WTC11 (cell line): ENCODE data around the gene SMARCD3. TPM values are rescaled to one million over a fixed set of nuclear protein-coding genes. Genes with fewer than 3 reads are reported as not detected.

ENCODE experiments used
- ATAC-seq: fragments of 200-7000 bp; cut with Tn5 transposase; 2 replicates; pipeline ENCODE4 v1.10.0; 2021; ENCODE audit warnings: mild to moderate bottlenecking, moderate library complexity
- CTCF ChIA-PET: fragments of 300-600 bp; sonication (Branson Sonifier 250); formaldehyde crosslinking; loops from one replicate; lab custom pipeline; 2021; ENCODE audit warnings: antibody characterized with exemption; lab: Charles Lee
- POLR2A ChIA-PET: fragments of 350-600 bp; sonication (Branson Sonifier 250); formaldehyde crosslinking; loops from one replicate; lab custom pipeline; 2021; ENCODE audit warnings: antibody characterized with exemption; lab: Charles Lee
- DNase-seq: peaks from one replicate; pipeline ENCODE4 v3.0.0; 2021; ENCODE audit warnings: low spot score
- H3K27ac Mint-ChIP-seq: 2 replicates; pipeline ENCODE4 v1.8.0; 2021; ENCODE audit warnings: mixed read lengths
- H3K27me3 Mint-ChIP-seq: 2 replicates; pipeline ENCODE4 v1.8.0; 2021; ENCODE audit warnings: low read depth, mild to moderate bottlenecking, moderate library complexity, mixed read lengths
- H3K36me3 Mint-ChIP-seq: 2 replicates; pipeline ENCODE4 v1.8.0; 2021; ENCODE audit warnings: mixed read lengths
- H3K4me1 Mint-ChIP-seq: 2 replicates; pipeline ENCODE4 v1.8.0; 2022; ENCODE audit warnings: mixed read lengths
- H3K4me3 Mint-ChIP-seq: 2 replicates; pipeline ENCODE4 v1.8.0; 2021; ENCODE audit warnings: mild to moderate bottlenecking, moderate library complexity, mixed read lengths
- H3K9me3 Mint-ChIP-seq: 2 replicates; pipeline ENCODE4 v1.8.0; 2021; ENCODE audit warnings: mixed read lengths
- ELF4 ChIP-seq: sonication (generic); formaldehyde crosslinking; IDR thresholded peaks from 2 replicates; pipeline ENCODE4 v1.8.1; 2022; ENCODE audit warnings: low read depth, mild to moderate bottlenecking, moderate library complexity, missing genetic modification reagents
- ETV6 ChIP-seq: sonication (generic); formaldehyde crosslinking; IDR thresholded peaks from 2 replicates; pipeline ENCODE4 v1.8.1; 2022; ENCODE audit warnings: mild to moderate bottlenecking, missing genetic modification reagents
- GRHL2 ChIP-seq: fragments of 250-450 bp; sonication (Bioruptor Pico); IDR thresholded peaks from 2 replicates; pipeline ENCODE4 v1.8.0; 2022; ENCODE audit warnings: mild to moderate bottlenecking, moderate library complexity; ENCODE audit not compliant: insufficient replicate concordance, severe bottlenecking
- NR3C1 ChIP-seq: sonication (generic); formaldehyde crosslinking; conservative IDR thresholded peaks from 2 replicates; pipeline ENCODE4 v1.8.1; 2023; ENCODE audit warnings: low read depth, mild to moderate bottlenecking, missing genetic modification reagents
- TCF7 ChIP-seq: sonication (generic); formaldehyde crosslinking; IDR thresholded peaks from 2 replicates; pipeline ENCODE4 v1.8.0; 2022; ENCODE audit warnings: mild to moderate bottlenecking, low read depth, missing genetic modification reagents, moderate library complexity
- TEAD4 ChIP-seq: sonication (generic); formaldehyde crosslinking; IDR thresholded peaks from 2 replicates; pipeline ENCODE4 v1.8.0; 2022; ENCODE audit warnings: mild to moderate bottlenecking, missing genetic modification reagents
- ZNF219 ChIP-seq: sonication (generic); formaldehyde crosslinking; IDR thresholded peaks from 2 replicates; pipeline ENCODE4 v1.8.0; 2023; ENCODE audit warnings: missing genetic modification reagents, mild to moderate bottlenecking, borderline replicate concordance
- ZNF232 ChIP-seq: sonication (generic); formaldehyde crosslinking; IDR thresholded peaks from 2 replicates; pipeline ENCODE4 v1.8.0; 2022; ENCODE audit warnings: mild to moderate bottlenecking, missing genetic modification reagents
- ZNF317 ChIP-seq: sonication (generic); formaldehyde crosslinking; IDR thresholded peaks from 2 replicates; pipeline ENCODE4 v1.8.1; 2023; ENCODE audit warnings: low read depth, mild to moderate bottlenecking, moderate library complexity, missing genetic modification reagents, borderline replicate concordance
- ZNF396 ChIP-seq: fragments of 250-450 bp; sonication (Bioruptor Pico); IDR thresholded peaks from 2 replicates; pipeline ENCODE4 v1.8.0; 2021; ENCODE audit warnings: mild to moderate bottlenecking, moderate library complexity, borderline replicate concordance
- ZNF671 ChIP-seq: fragments of 250-450 bp; sonication (Bioruptor Pico); IDR thresholded peaks from 2 replicates; pipeline ENCODE4 v1.8.0; 2021; ENCODE audit warnings: mild to moderate bottlenecking
- total RNA-seq: library from RNA; stranded (reverse); gene quantifications from 3 replicates; pipeline ENCODE4 v1.2.3, GENCODE V29; 2021
- TF ChIP-seq, protein P1 (sequence below): sonication (generic); formaldehyde crosslinking; IDR thresholded peaks from 2 replicates; pipeline ENCODE4 v1.8.1; 2023; ENCODE audit warnings: mild to moderate bottlenecking, missing genetic modification reagents
- TF ChIP-seq, protein P2 (sequence below): sonication (generic); formaldehyde crosslinking; IDR thresholded peaks from 2 replicates; pipeline ENCODE4 v1.8.0; 2023; ENCODE audit warnings: missing genetic modification reagents, mild to moderate bottlenecking, borderline replicate concordance
- TF ChIP-seq, protein P3 (sequence below): fragments of 200-600 bp; IDR thresholded peaks from 2 replicates; pipeline ENCODE4 v1.8.0; 2022; ENCODE audit warnings: antibody characterized with exemption
- TF ChIP-seq, protein P4 (sequence below): sonication (generic); formaldehyde crosslinking; IDR thresholded peaks from 2 replicates; pipeline ENCODE4 v1.8.0; 2022; ENCODE audit warnings: missing genetic modification reagents
- TF ChIP-seq, protein P5 (sequence below): sonication (generic); formaldehyde crosslinking; IDR thresholded peaks from 2 replicates; pipeline ENCODE4 v1.8.1; 2022; ENCODE audit warnings: missing genetic modification reagents, borderline replicate concordance
- TF ChIP-seq, protein P6 (sequence below): sonication (generic); formaldehyde crosslinking; IDR thresholded peaks from 2 replicates; pipeline ENCODE4 v1.8.0; 2022; ENCODE audit warnings: mild to moderate bottlenecking, missing genetic modification reagents
- TF ChIP-seq, protein P7 (sequence below): sonication (generic); formaldehyde crosslinking; IDR thresholded peaks from 2 replicates; pipeline ENCODE4 v1.8.1; 2022; ENCODE audit warnings: mild to moderate bottlenecking, moderate library complexity, missing genetic modification reagents

SMARCD3 gene
- total RNA-seq, 1 experiment from 2014 or later, result 5.9 TPM

DNA sequence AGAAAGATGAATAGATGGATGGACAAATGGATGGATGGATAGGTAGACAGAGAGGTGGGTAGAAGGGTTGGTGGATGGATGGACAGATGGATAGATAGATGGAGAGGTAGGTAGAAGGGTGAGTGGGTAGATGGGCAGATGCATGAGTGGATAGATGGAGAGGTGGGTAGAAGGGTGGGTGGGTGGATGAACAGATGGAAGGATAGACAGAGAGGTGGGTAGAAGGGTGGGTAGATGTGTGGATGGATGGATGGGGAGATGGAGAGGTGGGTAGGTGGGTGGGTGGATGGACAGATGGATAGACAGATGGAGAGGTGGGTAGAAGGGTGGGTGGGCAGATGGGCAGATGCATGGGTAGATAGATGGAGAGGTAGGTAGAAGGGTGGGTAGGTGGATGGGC is 50.6 kb downstream of the SMARCD3 start:
- peaks cover 6% of the 10 kb centered on the region for H3K27me3 Mint-ChIP-seq
- CTCF ChIA-PET, result no interaction called here
- no peak overlapping the region for H3K27ac Mint-ChIP-seq
- no peaks in the 10 kb centered on the region for H3K36me3 Mint-ChIP-seq
- H3K4me1 Mint-ChIP-seq, result peaks cover 9% of the 10 kb centered on the region
- no peak overlapping the region for H3K4me3 Mint-ChIP-seq
- TF ChIP-seq, protein P1, sequence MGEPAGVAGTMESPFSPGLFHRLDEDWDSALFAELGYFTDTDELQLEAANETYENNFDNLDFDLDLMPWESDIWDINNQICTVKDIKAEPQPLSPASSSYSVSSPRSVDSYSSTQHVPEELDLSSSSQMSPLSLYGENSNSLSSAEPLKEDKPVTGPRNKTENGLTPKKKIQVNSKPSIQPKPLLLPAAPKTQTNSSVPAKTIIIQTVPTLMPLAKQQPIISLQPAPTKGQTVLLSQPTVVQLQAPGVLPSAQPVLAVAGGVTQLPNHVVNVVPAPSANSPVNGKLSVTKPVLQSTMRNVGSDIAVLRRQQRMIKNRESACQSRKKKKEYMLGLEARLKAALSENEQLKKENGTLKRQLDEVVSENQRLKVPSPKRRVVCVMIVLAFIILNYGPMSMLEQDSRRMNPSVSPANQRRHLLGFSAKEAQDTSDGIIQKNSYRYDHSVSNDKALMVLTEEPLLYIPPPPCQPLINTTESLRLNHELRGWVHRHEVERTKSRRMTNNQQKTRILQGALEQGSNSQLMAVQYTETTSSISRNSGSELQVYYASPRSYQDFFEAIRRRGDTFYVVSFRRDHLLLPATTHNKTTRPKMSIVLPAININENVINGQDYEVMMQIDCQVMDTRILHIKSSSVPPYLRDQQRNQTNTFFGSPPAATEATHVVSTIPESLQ (CRISPR knock-in tag), result no peak
- no peak for TF ChIP-seq TEAD4 (CRISPR knock-in tag)
- TF ChIP-seq, protein P2, sequence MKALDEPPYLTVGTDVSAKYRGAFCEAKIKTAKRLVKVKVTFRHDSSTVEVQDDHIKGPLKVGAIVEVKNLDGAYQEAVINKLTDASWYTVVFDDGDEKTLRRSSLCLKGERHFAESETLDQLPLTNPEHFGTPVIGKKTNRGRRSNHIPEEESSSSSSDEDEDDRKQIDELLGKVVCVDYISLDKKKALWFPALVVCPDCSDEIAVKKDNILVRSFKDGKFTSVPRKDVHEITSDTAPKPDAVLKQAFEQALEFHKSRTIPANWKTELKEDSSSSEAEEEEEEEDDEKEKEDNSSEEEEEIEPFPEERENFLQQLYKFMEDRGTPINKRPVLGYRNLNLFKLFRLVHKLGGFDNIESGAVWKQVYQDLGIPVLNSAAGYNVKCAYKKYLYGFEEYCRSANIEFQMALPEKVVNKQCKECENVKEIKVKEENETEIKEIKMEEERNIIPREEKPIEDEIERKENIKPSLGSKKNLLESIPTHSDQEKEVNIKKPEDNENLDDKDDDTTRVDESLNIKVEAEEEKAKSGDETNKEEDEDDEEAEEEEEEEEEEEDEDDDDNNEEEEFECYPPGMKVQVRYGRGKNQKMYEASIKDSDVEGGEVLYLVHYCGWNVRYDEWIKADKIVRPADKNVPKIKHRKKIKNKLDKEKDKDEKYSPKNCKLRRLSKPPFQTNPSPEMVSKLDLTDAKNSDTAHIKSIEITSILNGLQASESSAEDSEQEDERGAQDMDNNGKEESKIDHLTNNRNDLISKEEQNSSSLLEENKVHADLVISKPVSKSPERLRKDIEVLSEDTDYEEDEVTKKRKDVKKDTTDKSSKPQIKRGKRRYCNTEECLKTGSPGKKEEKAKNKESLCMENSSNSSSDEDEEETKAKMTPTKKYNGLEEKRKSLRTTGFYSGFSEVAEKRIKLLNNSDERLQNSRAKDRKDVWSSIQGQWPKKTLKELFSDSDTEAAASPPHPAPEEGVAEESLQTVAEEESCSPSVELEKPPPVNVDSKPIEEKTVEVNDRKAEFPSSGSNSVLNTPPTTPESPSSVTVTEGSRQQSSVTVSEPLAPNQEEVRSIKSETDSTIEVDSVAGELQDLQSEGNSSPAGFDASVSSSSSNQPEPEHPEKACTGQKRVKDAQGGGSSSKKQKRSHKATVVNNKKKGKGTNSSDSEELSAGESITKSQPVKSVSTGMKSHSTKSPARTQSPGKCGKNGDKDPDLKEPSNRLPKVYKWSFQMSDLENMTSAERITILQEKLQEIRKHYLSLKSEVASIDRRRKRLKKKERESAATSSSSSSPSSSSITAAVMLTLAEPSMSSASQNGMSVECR (CRISPR knock-in tag), result no peak
- TF ChIP-seq ZNF396 (CRISPR knock-in tag), result no peak
- no peak for TF ChIP-seq ZNF671 (CRISPR knock-in tag)
- TF ChIP-seq ZNF317, result no peak
- TF ChIP-seq TCF7 (CRISPR knock-in tag), result no peak
- TF ChIP-seq, protein P3, sequence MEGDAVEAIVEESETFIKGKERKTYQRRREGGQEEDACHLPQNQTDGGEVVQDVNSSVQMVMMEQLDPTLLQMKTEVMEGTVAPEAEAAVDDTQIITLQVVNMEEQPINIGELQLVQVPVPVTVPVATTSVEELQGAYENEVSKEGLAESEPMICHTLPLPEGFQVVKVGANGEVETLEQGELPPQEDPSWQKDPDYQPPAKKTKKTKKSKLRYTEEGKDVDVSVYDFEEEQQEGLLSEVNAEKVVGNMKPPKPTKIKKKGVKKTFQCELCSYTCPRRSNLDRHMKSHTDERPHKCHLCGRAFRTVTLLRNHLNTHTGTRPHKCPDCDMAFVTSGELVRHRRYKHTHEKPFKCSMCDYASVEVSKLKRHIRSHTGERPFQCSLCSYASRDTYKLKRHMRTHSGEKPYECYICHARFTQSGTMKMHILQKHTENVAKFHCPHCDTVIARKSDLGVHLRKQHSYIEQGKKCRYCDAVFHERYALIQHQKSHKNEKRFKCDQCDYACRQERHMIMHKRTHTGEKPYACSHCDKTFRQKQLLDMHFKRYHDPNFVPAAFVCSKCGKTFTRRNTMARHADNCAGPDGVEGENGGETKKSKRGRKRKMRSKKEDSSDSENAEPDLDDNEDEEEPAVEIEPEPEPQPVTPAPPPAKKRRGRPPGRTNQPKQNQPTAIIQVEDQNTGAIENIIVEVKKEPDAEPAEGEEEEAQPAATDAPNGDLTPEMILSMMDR, result no peak
- no peak for TF ChIP-seq ZNF219 (CRISPR knock-in tag)
- TF ChIP-seq ETV6 (CRISPR knock-in tag), result no peak
- TF ChIP-seq, protein P4, sequence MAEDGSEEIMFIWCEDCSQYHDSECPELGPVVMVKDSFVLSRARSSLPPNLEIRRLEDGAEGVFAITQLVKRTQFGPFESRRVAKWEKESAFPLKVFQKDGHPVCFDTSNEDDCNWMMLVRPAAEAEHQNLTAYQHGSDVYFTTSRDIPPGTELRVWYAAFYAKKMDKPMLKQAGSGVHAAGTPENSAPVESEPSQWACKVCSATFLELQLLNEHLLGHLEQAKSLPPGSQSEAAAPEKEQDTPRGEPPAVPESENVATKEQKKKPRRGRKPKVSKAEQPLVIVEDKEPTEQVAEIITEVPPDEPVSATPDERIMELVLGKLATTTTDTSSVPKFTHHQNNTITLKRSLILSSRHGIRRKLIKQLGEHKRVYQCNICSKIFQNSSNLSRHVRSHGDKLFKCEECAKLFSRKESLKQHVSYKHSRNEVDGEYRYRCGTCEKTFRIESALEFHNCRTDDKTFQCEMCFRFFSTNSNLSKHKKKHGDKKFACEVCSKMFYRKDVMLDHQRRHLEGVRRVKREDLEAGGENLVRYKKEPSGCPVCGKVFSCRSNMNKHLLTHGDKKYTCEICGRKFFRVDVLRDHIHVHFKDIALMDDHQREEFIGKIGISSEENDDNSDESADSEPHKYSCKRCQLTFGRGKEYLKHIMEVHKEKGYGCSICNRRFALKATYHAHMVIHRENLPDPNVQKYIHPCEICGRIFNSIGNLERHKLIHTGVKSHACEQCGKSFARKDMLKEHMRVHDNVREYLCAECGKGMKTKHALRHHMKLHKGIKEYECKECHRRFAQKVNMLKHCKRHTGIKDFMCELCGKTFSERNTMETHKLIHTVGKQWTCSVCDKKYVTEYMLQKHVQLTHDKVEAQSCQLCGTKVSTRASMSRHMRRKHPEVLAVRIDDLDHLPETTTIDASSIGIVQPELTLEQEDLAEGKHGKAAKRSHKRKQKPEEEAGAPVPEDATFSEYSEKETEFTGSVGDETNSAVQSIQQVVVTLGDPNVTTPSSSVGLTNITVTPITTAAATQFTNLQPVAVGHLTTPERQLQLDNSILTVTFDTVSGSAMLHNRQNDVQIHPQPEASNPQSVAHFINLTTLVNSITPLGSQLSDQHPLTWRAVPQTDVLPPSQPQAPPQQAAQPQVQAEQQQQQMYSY (CRISPR knock-in tag), result no peak
- no peak for TF ChIP-seq ELF4 (CRISPR knock-in tag)
- TF ChIP-seq GRHL2, result no peak
- TF ChIP-seq, protein P5, sequence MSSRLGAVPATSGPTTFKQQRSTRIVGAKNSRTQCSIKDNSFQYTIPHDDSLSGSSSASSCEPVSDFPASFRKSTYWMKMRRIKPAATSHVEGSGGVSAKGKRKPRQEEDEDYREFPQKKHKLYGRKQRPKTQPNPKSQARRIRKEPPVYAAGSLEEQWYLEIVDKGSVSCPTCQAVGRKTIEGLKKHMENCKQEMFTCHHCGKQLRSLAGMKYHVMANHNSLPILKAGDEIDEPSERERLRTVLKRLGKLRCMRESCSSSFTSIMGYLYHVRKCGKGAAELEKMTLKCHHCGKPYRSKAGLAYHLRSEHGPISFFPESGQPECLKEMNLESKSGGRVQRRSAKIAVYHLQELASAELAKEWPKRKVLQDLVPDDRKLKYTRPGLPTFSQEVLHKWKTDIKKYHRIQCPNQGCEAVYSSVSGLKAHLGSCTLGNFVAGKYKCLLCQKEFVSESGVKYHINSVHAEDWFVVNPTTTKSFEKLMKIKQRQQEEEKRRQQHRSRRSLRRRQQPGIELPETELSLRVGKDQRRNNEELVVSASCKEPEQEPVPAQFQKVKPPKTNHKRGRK (CRISPR knock-in tag), result no peak
- TF ChIP-seq NR3C1 (CRISPR knock-in tag), result no peak
- TF ChIP-seq ZNF232 (CRISPR knock-in tag), result no peak
- TF ChIP-seq, protein P6, sequence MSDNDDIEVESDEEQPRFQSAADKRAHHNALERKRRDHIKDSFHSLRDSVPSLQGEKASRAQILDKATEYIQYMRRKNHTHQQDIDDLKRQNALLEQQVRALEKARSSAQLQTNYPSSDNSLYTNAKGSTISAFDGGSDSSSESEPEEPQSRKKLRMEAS (CRISPR knock-in tag), result no peak
- TF ChIP-seq, protein P7, sequence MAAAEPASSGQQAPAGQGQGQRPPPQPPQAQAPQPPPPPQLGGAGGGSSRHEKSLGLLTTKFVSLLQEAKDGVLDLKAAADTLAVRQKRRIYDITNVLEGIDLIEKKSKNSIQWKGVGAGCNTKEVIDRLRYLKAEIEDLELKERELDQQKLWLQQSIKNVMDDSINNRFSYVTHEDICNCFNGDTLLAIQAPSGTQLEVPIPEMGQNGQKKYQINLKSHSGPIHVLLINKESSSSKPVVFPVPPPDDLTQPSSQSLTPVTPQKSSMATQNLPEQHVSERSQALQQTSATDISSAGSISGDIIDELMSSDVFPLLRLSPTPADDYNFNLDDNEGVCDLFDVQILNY (CRISPR knock-in tag), result no peak
- ATAC-seq, result no peak
- DNase-seq, result no peak
- H3K9me3 Mint-ChIP-seq, result no peaks in the 10 kb centered on the region
- POLR2A ChIA-PET, result no interaction called here
